Esophagus squamous epithelium (tissue), 4 donors: ENCODE data around the gene SLX9.

Source experiments
- POLR2A ChIP-seq, 4 donors: fragments of 450-650 bp; IDR thresholded peaks; one replicate each; pipeline ENCODE4 v1.6.1; 2017; ENCODE audit warnings: antibody characterized with exemption in 4 of 4, mild to moderate bottlenecking in 4 of 4, moderate library complexity in 3 of 4
- TF ChIP-seq, protein P1 (sequence below), 6 experiments: fragments of 450-650 bp in 4 of 6; fragments of 200-600 bp in 2 of 6; sonication (generic) in 2 of 6; IDR thresholded peaks; one replicate each; pipeline ENCODE4 v1.5.1; 2016 to 2019; ENCODE audit warnings: antibody characterized with exemption in 6 of 6, mild to moderate bottlenecking in 4 of 6, moderate library complexity in 4 of 6

DNA sequence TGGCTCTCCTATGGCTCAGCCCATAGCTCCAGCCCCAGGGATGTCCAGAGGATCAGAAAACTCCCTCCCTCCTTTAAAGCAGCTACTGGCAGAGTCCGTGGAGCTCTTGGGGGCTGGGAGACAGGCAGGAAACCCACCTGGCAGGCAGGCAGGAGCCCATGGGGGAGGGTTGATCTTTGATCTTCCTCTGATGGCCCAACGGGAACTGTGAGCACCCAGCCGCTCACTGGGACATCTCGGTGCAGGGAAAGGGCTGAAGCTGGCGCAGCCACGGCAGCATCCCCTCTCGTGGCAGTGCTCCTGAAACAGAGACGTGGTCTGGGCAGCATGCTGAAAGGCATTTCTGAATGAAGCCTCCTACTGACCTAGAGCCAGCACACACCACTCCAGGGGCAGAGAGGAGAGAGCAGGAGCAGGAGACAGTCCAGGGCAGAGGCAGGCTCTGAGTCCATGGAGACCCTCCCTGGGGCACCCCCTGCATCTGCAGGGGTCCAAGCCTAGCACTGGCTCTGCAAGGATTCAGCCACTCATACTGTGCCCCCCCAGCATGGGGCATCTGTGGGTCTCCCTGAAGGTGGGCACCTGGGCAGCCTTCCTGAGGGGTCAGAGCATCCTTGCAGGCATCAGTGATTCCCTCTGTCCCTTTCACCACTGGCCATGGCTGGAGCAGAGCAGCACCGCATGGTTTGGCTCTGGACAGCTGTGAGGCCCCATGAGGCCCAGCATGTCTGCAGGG is 4.9 kb upstream of the SLX9 start:
- TF ChIP-seq, protein P1, sequence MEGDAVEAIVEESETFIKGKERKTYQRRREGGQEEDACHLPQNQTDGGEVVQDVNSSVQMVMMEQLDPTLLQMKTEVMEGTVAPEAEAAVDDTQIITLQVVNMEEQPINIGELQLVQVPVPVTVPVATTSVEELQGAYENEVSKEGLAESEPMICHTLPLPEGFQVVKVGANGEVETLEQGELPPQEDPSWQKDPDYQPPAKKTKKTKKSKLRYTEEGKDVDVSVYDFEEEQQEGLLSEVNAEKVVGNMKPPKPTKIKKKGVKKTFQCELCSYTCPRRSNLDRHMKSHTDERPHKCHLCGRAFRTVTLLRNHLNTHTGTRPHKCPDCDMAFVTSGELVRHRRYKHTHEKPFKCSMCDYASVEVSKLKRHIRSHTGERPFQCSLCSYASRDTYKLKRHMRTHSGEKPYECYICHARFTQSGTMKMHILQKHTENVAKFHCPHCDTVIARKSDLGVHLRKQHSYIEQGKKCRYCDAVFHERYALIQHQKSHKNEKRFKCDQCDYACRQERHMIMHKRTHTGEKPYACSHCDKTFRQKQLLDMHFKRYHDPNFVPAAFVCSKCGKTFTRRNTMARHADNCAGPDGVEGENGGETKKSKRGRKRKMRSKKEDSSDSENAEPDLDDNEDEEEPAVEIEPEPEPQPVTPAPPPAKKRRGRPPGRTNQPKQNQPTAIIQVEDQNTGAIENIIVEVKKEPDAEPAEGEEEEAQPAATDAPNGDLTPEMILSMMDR (IDR thresholded peaks at IDR 0.05), result no peak
- TF ChIP-seq POLR2A (IDR thresholded peaks at IDR 0.05), result no peak
